Fibroblast of skin of left biceps (primary cell): Measurements from ENCODE around the gene MAGI1.

Source experiments
- DNase-seq, 2 experiments: peaks; one replicate each; pipeline ENCODE4 v3.0.0-alpha.2; 2013; ENCODE audit warnings: low read depth in 2 of 2

MAGI1 gene

DNA sequence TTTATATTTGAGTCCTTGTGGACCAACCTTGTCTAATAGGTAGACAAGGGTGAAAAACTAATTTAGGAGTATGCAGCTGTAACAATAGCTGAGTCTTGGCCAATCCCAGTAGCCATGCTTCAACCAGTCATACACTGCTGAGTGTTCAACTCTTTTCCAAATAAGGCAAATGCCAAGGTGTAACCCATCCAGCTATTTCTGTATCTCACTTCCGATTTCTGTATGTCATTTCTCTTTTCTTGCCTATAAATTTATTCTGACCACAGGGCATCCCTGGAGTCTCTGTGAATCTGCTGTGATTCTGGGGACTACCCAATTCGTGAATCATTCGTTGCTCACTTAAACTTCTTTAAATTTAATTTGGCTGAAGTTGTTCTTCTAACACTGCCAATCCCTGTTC lies 93.2 kb downstream of the MAGI1 start:
- DNase-seq: no peak

DNA sequence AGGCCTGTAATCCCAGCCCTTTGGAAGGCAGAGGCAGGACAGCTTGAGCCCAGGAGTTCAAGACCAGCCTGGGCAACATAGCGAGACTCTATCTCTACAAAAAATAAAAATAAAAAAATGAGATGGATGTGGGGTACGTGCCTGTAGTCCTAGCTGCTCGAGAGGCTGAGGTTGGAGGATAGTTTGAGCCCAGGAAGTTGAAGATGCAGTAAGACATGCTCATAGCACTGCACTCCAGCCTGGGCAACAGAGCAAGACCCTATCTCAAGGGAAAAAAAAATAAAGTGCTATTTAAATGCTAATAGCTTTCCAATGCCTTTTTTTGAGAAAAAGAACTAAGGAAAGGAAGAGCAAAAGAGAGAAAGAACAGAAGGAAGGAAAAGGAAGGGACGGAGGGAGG lies 94.5 kb downstream of the MAGI1 start:
- DNase-seq: no peak

DNA sequence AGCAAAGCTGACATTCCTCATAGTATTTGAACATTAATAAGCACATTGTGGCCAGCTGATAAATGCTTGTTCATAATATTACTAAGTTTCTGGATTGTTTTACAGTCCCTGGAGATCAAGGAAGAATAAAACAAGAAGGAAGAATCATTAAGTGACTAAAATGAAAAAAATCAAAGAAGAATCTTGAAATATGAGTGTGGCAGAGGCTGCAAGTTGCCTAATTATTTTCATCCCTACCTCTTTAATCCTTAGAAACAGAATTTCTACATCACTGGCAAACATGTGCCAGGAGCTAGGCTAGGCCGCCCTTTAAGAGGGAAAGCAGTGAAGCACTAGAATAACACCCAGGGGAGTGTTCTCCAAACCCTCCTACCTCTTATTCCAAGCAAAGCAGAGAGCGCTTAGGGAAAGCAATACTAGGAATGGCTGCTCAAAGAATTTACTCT lies 98.9 kb downstream of the MAGI1 start:
- DNase-seq: no peak

DNA sequence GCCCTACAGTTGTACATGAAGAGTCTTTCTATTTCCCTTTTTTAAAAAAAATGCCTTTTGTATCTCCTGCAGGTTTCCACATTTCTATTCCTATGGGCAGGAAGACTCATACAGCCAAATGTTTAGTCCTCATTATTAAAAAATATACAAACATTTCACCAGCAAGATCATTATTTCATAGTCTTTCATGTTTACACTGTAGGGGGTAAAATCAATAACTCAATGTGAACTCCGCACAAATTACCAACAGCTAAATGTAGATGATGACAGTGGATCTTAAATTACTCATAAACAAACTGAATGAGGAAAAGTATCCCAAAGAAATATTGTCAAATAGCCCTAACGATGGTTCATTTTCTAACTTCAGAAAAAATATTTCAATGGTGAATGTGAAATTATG lies 99.5 kb downstream of the MAGI1 start:
- no peak for DNase-seq

DNA sequence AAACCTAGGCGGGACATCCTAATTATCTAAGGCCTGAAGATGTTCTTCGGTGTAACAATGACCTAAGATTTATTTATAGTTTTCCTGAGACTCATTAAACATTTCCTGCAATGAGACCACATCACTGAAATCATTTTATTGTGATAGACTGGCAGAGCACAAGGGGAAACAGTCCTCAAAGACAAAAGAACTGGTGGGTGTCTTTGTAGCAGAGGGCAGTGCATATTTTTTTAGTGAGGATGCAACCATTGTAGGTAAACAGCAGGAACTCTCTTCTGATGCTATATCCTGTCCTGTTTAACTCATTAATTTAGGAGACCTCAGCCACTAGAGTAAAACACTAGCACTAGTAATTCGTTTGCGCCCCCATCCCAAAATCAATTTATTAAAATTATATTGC lies 100.0 kb downstream of the MAGI1 start:
- DNase-seq: no peak

DNA sequence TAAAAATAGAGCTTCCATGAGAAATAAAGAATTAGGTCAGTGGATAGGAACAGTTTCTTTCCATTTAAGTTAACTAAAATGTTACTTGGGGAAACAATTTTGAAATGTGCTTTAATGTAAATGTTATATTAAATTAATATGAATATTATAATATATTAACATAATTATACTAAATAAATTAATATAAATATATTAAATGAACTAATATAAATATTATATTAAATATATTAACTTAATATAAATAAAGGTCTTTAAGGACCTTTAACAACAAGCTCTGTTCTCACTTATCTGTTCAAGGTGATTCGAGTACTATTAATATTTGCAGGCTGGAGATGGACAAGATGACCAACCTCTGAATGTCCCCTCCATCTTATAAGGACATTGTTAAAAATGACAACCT lies 100.6 kb downstream of the MAGI1 start:
- no peak for DNase-seq

DNA sequence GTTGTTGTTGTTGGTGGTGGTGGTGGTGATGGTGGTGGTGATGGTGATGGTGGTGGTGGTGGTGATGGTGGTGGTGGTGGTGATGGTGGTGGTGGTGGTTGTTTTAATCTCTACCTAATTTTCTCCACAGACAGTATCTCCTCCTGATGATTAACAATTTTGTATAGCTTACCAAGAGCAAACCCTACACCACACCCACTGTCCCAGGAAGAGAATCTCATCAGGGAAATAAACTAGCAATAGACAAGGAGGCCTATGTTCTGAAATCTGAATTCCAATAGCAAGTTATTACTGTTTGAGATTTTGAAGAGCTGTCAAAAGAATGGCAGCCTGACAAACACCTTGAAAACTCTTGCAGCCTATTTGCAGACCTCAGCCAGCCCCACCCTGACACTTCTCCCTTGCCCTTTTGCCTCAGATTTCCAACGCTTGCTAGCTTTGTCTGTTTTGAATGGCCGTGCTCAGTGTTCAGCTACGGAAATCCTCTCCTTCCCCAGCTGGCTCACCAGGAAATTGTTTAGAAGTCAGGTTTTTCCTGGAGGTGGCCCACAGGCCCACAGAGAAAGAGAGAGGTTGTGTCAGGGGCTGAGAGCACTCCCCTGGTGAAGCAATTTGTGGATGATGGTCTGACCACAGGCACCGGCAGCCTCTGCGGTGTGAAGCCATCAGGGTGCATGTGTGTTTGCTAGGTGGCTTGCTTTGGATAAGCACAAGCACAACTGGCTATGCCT lies 101.6 kb downstream of the MAGI1 start:
- no peak for DNase-seq

DNA sequence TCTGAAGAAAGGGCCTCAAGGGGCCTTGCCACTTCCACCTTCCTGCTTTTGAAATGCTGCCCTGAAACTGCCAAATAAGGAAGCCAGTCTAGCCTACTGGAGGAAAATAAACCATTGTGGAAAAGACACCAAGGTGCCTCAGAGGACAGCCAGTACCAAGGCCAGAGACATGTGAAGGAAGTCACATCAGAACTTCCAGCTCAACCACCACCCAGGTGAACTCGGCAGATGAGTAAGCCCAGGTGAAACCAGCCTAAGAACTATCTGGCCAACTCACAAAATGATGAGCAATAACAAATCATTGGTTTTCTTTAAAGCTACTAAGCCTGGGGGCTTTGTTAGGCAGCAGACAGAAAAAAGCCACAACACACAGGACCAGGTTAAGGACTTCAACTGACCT lies 103.0 kb downstream of the MAGI1 start:
- DNase-seq: no peak

DNA sequence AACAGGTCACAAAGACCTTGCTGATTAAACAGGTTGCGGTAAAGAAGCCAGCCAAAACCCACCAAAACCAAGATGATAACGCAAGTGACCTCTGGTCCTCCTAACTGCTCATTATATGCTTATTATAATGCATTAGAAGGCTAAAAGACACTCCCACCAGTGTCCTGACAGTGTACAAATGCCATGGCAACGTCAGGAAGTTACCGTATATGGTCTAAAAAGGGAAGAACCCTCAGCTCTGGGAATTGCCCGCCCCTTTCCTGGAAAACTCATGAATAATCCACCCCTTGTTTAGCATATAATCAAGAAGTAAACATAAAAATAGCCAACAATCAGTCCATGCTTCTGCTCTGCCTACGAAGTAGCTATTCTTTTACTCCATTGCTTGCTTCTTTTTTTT lies 108.1 kb downstream of the MAGI1 start:
- DNase-seq: no peak

DNA sequence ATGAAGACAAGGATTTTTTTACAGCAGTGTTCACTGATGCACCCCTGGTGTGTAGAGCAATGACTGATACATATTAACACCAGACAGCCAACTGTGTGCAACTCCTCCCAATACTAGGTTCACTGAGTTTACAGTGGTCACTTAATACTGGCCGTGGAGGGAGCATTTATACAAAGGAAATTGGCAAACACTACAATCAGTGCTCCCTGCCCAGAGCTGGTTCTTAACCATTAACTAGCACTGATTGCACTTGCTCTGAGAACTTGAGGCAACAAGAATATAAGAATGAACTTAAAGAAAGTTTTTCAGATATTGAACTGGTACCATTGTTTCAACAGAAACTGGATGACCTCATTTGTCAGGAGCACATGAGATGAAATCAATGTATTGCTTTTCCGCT lies 110.6 kb downstream of the MAGI1 start:
- no peak for DNase-seq

DNA sequence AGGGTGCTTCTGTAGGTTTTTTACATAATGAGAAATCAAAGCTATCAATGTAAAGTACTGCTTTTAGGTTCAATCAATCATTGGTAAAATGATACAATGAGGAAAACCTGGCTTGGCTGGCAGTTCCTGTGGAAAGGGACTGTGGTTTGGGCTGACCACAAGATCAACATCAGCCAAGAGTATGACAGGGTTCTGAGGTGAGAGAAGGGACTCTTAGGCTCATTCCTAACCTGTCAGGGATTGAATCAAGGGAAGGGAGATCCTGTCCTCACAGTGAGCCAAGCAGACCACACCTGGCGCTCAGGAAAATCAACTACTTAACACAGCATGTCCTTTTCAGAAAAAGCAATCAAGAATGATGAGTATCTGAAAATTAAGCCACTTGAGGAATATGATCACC lies 111.1 kb downstream of the MAGI1 start:
- DNase-seq: no peak

DNA sequence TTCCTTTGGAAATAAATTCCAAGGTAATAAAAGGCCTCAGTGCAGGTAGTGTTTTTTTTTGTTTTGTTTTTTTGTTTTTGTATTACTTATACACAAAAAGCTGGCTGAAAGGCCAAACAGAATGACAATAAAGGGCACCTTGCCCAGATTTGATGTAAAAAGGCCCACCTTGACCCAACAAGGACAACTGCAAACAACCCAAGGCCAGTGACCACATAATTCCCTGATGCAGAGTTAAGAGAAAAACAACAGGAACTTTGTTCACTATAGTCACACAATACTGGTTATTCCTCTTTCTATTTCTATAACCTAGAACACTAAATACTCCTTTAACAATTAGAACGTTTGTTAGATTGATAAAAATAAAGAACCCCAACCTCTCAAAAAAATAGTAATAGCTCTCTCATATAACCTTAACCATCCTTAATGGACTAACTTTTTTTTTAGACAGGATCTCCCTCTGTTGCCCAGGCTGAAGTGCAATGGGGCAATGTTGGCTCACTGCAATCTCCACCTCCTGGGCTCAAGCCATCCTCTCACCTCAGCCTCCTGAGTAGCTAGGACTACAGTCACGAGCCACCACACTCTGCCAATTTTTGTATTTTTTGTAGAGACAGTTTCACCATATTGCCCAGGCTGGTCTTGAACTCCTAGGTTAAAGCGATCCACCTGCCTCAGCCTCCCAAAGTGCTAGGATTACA lies 113.3 kb downstream of the MAGI1 start:
- no peak for DNase-seq

DNA sequence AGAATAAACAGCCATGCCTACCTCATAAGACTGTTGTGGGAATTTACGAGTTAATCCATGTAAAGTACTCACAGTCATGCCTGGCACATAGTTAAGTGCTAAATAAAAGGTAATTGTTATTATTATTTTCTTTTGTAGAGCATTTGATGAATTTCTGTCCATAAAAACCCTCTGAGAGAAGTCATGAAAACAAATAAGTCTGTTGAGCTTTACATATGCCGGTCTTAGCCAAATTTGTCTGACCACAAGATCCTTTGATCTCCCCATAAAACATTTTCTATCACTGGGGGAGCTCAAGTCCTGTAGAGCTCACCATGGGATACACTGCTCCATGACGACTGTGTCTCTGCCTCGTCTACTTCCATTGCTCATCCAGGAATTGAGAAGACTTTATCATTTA lies 114.0 kb downstream of the MAGI1 start:
- DNase-seq: no peak

DNA sequence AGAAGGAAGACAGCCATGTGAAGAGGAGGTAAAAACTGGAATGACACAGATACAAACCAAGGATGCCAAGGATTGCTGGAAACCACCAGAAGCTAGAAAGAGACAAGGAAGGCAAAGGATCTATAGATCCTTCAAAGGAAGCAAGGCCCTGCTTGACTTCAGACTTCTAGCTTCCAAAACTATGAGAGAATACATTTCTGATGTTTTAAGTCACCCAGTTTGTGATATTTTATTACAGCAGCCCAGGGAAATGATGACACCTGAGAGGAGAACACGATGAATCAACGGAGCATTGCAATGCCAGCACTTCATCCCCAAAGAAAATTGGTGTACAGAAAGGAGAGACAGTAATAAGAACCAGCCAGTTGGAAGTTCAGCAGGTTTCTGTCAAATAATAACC lies 116.3 kb downstream of the MAGI1 start:
- no peak for DNase-seq

DNA sequence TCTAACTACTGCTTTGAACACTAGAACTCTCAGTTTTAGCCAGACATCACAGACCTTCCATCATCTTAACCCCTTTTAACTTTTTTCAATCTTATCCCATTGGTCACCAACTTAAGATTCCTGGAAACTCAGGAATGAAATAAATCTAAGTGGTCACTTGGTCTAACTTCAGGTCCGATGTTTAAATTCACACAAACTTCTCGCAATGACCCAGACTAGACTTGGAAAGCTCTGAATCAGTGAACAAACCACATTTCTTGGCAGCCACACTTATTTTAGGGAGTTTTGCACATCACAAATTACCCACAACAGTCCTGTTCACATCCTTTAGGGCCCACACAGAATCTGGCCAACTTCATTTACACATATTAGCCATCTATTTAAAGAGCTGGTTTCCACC lies 118.9 kb downstream of the MAGI1 start:
- no peak for DNase-seq

DNA sequence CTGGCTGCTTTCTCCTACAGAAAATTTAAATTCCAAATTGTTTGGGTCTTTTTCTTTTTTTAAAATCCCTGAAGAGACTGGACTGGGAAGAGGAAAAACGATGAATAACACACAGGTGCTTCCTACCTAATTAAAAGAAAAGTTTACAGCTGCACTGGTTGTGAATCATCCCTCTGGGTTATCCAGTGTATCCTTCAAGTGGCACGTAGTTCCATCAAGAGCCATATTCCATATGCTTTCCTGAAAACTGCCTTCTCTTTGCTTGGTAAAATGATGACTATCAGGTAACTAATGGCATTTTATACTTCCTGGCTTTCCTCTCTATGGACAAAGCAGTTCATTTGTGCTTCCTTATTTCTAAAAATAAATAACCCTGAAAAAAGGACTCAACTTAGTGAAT lies 123.2 kb downstream of the MAGI1 start:
- no peak for DNase-seq

DNA sequence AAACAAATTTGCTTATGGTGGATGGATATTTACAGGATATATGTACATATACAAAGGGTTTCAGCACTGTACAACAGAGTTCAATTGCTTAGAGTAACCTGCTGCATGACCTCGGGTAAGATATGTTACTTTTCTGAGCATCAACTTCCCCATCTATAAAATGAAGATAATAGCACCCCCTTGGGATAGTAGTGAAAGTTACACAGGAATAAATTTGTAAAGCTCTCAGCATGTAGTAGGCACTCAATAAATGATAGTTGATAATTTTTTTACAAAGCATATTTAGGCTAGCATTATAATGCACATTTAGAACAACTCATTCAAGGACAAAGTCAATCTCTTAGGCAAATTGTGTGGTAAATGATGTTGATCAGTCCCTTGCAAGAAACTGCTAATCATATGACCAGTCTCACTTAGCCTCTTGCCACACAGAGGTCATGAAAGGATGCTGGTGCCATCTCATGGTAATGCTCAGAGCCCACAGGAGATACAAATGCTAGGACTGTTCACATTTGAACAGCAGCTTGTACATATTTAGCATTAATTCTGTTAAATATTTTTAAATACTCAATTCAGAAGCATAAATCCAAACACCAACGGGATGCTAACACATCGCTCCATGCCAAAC lies 123.9 kb downstream of the MAGI1 start:
- no peak for DNase-seq

DNA sequence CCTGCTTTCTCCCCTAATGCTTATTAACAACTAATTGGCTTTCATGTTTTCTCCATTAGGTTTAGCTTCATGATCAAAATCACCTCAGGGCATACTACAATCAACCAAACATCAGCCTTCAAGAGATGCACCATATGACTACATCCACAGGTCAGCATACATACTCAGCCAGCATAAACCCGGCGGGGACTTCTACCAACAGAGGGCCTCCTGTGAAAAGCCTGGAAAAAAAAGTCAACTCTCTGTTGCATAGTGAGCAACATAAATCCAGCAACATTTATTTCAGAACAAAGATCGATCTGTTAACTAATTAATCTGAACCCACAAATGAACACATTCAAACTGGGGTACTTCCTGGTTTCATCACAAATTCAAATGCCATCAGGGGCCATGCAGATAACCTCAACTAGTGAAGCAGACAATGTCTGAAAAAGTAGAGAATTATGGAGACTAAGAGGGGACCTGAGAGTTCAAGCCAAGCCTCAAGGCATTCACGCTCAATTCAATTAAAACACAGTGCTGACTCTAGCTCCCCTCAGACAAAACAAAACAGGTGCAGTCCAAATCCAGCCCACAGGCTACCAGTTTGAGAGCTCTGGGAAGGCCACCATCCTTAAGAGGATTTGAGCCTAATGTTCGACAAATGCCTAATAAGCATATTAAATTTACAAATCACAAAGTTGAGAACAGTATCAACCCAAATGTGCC lies 124.5 kb downstream of the MAGI1 start:
- DNase-seq: no peak

DNA sequence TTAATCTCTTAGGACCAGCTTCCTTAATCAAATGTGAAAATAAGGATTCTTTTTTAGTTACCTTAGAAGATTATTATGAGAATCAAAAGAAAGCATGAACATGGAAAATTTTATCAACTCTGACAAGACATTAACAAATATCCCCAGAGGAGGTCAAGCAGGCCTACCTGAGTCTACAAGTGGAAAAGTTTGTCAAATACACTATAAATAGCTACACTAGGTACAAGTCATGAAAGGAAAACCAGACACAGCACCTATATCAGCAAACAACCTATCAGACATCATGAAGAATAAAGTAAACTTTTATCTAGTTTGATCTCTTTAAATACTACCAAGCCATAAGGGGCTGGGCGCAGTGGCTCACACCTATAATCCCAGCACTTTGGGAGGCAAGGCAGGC lies 126.1 kb downstream of the MAGI1 start:
- DNase-seq: no peak

DNA sequence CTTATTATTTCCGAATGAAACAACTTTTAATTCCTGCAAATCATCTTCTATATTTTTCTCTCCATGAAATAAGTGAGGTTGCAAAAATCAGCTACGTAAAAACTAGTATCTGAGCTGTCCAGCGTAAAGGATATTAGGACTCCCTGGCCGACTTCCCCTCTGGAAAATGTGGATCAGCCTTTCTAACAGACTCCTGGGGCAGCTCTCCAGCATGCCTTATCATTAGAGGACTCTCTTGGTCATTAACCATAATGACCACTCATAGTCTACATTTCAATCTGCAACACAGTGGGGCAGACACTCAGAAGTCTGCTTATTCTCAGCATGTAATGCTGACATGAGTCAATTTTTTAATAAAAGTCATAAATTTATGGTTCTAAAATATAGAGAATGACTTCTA lies 130.1 kb downstream of the MAGI1 start:
- DNase-seq: no peak

DNA sequence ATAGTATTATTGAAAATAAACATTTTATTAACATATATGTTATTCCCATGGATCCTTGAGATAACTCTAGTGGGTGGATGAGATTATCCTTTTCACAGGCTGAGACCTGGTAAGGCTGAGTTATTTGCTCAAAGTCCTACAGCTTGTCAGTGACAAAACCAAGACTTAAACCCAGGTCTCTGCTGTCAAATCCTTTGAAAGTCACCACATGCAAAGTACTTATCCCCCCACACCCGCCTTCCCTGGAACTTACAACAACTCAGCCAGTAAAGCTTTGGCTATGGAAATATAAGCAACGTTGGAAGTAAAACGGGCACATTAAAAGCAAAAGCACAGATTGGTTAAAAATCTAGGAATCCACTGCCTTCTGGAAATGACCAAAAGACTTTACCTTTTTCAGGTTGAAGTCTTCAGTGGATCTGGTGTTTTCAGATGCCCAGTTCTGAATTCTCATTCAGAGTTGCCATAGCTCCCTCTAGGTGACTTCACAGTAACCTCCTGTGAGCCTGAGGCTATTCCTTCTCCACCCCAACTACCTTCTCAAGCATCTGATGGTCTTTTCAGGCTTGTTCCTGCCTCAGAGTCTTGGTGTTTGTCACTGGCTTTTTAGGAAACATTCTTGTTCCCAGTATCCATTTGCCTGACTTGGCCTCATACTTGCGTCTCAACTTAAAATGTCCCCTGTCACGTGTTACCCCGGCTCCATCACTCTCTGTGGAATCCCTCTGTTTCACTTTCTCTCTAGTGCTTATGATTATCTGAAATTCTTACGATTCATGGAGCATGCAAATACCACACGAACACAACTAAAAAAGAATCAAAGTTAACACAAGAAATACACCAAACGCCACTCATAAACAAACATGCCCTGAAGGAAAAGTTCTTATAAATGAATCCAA lies 131.2 kb downstream of the MAGI1 start:
- no peak for DNase-seq

DNA sequence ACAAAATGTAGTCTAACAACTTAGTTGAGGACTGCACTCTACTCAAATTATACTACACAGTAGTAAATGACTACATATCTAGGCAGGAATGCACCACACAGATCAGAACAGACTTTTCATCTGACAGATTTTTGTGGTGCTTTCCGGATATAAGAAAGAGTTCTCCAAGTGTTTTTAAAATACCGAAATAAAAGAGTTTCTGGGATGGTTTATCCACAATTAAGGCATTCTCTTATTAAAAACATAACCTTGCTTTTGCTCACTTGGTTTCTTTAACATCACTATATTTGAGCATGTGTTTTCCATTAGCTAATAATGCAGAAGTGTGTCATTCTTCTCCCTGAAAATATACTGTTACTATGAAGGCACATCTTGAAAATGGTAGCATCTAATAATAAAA lies 132.9 kb downstream of the MAGI1 start:
- DNase-seq: peak; percentile 66 to 69
